MG63 (cell line): ENCODE data around the gene FMO3. TPM values are rescaled to one million over a fixed set of nuclear protein-coding genes. Genes with fewer than 3 reads are reported as not detected.

Source experiments
- DNase-seq: peaks from one replicate; pipeline ENCODE4 v3.0.0-alpha.2; 2020
- H3K27me3 ChIP-seq: fragments of 250-450 bp; sonication (Bioruptor Pico); 2 replicates; pipeline ENCODE4 v1.5.1; 2020; ENCODE audit warnings: mild to moderate bottlenecking, moderate library complexity
- H3K36me3 ChIP-seq: fragments of 250-450 bp; sonication (Bioruptor Pico); 2 replicates; pipeline ENCODE4 v1.5.1; 2020; ENCODE audit warnings: mild to moderate bottlenecking, moderate library complexity
- H3K4me3 ChIP-seq: fragments of 250-450 bp; sonication (Bioruptor Pico); 2 replicates; pipeline ENCODE4 v1.5.1; 2020; ENCODE audit warnings: mild to moderate bottlenecking, moderate library complexity
- H3K9me3 ChIP-seq: fragments of 250-450 bp; sonication (Bioruptor Pico); 2 replicates; pipeline ENCODE4 v1.5.1; 2020; ENCODE audit warnings: mild to moderate bottlenecking, moderate library complexity
- total RNA-seq: library from RNA; depleted of rRNA; stranded (reverse); fragments of >200 nt; shearing (Covaris generic); gene quantifications from 2 replicates; pipeline ENCODE4 v1.2.3, GENCODE V29; 2014; ENCODE audit warnings: low replicate concordance

FMO3 gene
- total RNA-seq, 1 experiment from 2014 or later, result not detected

- Histone ChIP-seq H3K36me3 (no peaks in the 10 kb centered on the region), H3K27me3 (no peaks in the 10 kb centered on the region), H3K4me3 (no peak overlapping the region), H3K9me3 (no peaks in the 10 kb centered on the region)
- no peak for DNase-seq
These were observed 19.3 kb downstream of the FMO3 start for GRCh38 chr1:171109966-171110365.

GRCh38 chr1:171110621-171111326 is 20.1 kb downstream of the FMO3 start:
- no peaks in the 10 kb centered on the region for H3K9me3 ChIP-seq
- H3K4me3 ChIP-seq, result no peak overlapping the region
- no peaks in the 10 kb centered on the region for H3K27me3 ChIP-seq
- no peaks in the 10 kb centered on the region for H3K36me3 ChIP-seq
- no peak for DNase-seq

DNA sequence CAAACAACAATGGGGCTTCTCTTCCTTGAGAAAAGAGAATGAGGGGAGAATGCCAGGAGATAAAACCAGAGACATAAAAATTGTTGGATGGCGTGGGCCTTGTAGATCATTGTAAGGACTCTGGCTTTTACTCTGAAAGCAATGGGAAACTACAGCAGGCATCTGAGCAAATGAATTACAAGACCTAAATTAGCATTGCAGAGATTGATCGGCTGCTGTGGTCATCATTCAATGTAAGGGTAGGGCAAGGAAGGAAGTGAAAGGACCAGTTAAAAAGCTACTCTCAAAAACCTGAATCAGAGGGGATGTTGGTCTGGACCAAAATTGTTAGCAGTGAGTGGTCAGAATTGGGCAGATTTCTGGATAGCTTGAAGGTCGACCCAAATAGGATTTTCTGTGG is 21.4 kb downstream of the FMO3 start:
- H3K36me3 ChIP-seq, result no peaks in the 10 kb centered on the region
- H3K4me3 ChIP-seq, result no peak overlapping the region
- H3K27me3 ChIP-seq, result no peaks in the 10 kb centered on the region
- no peak for DNase-seq
- no peaks in the 10 kb centered on the region for H3K9me3 ChIP-seq

- Histone ChIP-seq H3K4me3 (no peak overlapping the region), H3K9me3 (no peaks in the 10 kb centered on the region), H3K27me3 (no peaks in the 10 kb centered on the region), H3K36me3 (no peaks in the 10 kb centered on the region)
- no peak for DNase-seq
These were observed 22.7 kb downstream of the FMO3 start for GRCh38 chr1:171113382-171113781.

DNA sequence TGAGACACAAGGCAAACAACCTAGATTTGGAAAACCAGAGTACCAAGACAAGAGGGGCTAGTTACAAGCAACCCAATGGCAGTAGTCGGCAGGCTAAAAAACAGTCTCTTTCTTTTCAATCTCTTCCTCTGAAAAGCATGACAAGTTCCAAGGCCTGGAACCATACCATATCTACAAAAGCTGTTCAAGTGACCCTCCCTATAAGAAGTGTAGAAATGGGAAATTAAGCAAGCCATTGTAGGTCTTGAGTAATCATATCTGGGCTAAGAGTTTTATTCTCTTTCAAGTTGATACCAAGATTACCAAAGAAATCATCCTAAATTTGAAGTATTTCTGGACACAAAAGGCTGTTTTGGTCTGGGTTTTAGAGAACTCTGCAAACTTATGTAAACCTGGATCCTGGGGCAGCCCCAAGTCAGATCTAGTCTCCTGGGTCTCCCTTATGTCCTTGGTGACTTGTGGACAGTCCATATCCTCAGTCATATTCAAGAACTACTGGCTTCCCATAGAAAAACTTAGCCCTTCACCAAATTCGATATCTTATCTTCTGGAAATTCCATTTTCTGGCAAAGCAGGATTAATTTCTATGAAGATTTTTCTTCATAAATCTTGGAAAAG is 24.7 kb downstream of the FMO3 start:
- DNase-seq, result no peak
- Histone ChIP-seq H3K36me3 (no peaks in the 10 kb centered on the region), H3K4me3 (no peak overlapping the region), H3K27me3 (no peaks in the 10 kb centered on the region), H3K9me3 (no peaks in the 10 kb centered on the region)

DNA sequence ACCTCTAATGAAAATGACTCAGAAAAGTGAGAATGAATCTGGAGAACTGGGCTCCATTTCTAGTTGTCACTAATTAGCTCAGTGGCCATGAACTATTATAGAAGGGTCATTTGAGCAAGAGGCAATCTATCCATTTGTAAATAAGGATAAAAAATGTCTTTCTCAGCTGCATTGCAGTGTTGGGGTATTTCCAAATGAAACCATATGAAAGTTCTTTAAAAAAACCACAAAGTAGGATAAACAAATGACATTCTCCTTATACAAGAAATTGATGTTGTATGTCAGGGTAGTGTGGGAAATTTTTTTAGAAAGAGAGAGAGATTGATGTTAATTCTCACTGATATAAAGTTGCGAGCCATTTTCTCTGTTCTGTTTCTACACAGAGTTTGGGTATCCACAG is 26.0 kb downstream of the FMO3 start:
- Histone ChIP-seq H3K4me3 (no peak overlapping the region), H3K27me3 (no peaks in the 10 kb centered on the region), H3K36me3 (no peaks in the 10 kb centered on the region), H3K9me3 (no peaks in the 10 kb centered on the region)
- DNase-seq, result no peak

DNA sequence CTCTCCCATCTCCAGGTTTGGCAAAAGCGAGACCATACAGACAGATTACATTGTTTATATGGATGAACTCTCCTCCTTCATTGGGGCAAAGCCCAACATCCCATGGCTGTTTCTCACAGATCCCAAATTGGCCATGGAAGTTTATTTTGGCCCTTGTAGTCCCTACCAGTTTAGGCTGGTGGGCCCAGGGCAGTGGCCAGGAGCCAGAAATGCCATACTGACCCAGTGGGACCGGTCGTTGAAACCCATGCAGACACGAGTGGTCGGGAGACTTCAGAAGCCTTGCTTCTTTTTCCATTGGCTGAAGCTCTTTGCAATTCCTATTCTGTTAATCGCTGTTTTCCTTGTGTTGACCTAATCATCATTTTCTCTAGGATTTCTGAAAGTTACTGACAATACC is 26.4 kb downstream of the FMO3 start:
- DNase-seq, result no peak
- no peaks in the 10 kb centered on the region for H3K36me3 ChIP-seq
- no peaks in the 10 kb centered on the region for H3K9me3 ChIP-seq

GRCh38 chr1:171119648-171120047 is 28.9 kb downstream of the FMO3 start:
- H3K36me3 ChIP-seq, result no peaks in the 10 kb centered on the region
- no peak overlapping the region for H3K4me3 ChIP-seq

More for the DNA sequence above, 26.4 kb downstream of the FMO3 start:
- Histone ChIP-seq H3K27me3 (no peaks in the 10 kb centered on the region), H3K4me3 (no peak overlapping the region)

GRCh38 chr1:171122299-171122698 is 31.6 kb downstream of the FMO3 start:
- H3K9me3 ChIP-seq, result no peaks in the 10 kb centered on the region; the same call in 1 of the 2 replicates
- no peak overlapping the region for H3K4me3 ChIP-seq
- no peak for DNase-seq
- H3K27me3 ChIP-seq, result no peaks in the 10 kb centered on the region
- no peaks in the 10 kb centered on the region for H3K36me3 ChIP-seq

More at GRCh38 chr1:171119648-171120047, 28.9 kb downstream of the FMO3 start:
- DNase-seq, result no peak
- Histone ChIP-seq H3K9me3 (no peaks in the 10 kb centered on the region), H3K27me3 (no peaks in the 10 kb centered on the region)

- no peaks in the 10 kb centered on the region for H3K27me3 ChIP-seq
- no peak for DNase-seq
- no peak overlapping the region for H3K4me3 ChIP-seq
- H3K9me3 ChIP-seq, result no peaks in the 10 kb centered on the region; the same call in 1 of the 2 replicates
- no peaks in the 10 kb centered on the region for H3K36me3 ChIP-seq
These were observed 32.2 kb downstream of the FMO3 start for GRCh38 chr1:171122893-171123292.

- Histone ChIP-seq H3K4me3 (no peak overlapping the region), H3K27me3 (no peaks in the 10 kb centered on the region), H3K9me3 (peaks cover 13% of the 10 kb centered on the region; the same call in 1 of the 2 replicates), H3K36me3 (no peaks in the 10 kb centered on the region)
- DNase-seq, result peak; percentile 5
These were observed 35.8 kb downstream of the FMO3 start for GRCh38 chr1:171126504-171126903.

DNA sequence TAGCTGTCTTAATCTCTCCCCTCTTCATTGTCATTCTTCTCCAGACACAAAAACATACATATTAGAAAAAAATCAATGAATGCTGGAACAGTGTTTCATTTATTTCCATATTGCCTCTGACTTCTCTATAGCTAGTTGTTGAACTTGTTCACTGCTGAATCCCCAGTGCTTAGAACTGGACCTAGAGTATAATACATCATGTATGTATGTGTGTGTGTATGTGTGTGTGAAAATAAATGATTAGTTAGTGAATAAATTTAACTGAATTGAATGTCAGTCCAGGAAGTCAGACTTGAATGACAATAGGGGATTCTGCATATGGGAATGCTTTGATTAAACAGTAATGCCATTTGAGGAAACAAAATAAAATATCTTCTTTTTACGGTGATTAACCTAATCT is 36.4 kb downstream of the FMO3 start:
- no peak overlapping the region for H3K4me3 ChIP-seq
- peaks cover 17% of the 10 kb centered on the region; the same call in 1 of the 2 replicates for H3K9me3 ChIP-seq
- DNase-seq, result no peak
- no peaks in the 10 kb centered on the region for H3K36me3 ChIP-seq
- H3K27me3 ChIP-seq, result no peaks in the 10 kb centered on the region

- Histone ChIP-seq H3K4me3 (no peak overlapping the region), H3K27me3 (no peaks in the 10 kb centered on the region), H3K36me3 (no peaks in the 10 kb centered on the region), H3K9me3 (peaks cover 17% of the 10 kb centered on the region; the same call in 1 of the 2 replicates)
- no peak for DNase-seq
These were observed 36.8 kb downstream of the FMO3 start for GRCh38 chr1:171127501-171127900.

DNA sequence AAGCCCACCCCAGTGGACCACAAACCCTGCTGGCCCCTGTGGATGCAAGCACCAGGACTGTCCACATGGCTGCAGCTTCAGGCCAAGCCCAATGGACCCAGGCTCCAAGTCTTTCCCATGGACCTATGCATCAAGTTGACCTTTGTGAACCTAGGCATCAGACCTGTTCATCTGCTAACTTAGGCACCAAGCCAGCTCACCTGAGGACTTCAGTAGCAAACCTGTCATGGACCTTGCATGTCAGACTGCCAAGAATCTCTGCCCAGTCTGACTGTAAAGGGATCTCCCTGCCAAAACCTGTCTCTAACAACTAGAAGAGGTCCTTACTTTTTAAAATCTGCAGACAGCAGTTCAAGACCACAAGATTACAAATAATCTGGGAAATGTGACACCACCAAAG is 37.8 kb downstream of the FMO3 start:
- DNase-seq, result no peak
- no peaks in the 10 kb centered on the region for H3K27me3 ChIP-seq

GRCh38 chr1:171134204-171134923 is 43.7 kb downstream of the FMO3 start:
- no peak overlapping the region for H3K4me3 ChIP-seq
- DNase-seq, result no peak
- H3K27me3 ChIP-seq, result no peaks in the 10 kb centered on the region
- H3K36me3 ChIP-seq, result no peaks in the 10 kb centered on the region
- H3K9me3 ChIP-seq, result peaks cover 7% of the 10 kb centered on the region; the same call in 1 of the 2 replicates

More for the DNA sequence above, 37.8 kb downstream of the FMO3 start:
- Histone ChIP-seq H3K36me3 (no peaks in the 10 kb centered on the region), H3K9me3 (peaks cover 17% of the 10 kb centered on the region; the same call in 1 of the 2 replicates), H3K4me3 (no peak overlapping the region)

DNA sequence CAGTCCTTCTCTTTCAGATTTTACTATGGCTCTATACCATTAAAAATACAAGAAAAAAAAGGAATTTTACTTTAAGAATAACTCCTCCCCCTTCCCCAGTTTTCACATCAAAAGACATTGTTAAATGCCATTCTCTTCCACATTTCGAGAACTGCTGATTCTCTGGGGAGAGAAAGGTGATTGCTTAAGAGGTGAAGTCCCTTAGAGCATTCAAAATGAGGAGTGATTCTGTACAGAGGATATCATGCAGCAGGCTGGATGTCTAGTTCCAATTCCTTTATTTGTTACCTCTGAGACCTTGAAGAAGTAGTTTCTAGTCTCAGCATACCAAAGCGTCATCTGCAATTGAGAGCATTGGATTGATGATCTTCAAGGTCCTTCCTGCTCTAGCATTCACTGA is 46.9 kb downstream of the FMO3 start:
- Histone ChIP-seq H3K27me3 (no peaks in the 10 kb centered on the region), H3K4me3 (no peak overlapping the region), H3K9me3 (no peaks in the 10 kb centered on the region), H3K36me3 (no peaks in the 10 kb centered on the region)
- DNase-seq, result no peak

DNA sequence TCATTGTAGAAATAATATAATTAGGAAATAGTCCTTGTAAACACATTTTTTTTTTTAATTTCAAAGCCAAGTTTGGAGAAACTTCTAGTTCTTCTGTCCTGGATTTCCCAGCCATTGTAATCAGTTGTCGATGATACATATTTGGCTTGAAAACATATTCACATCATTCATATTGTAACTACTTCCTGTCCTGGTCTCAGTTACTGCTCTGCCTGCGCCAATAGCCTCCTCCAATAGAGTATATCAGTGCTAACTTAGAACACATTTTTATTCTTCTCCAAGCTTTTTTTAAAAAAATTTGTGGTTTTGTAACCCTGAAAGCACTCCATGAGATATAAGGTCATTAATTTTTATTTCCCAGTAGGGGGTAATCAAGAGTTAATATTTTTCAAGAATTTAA is 48.3 kb downstream of the FMO3 start:
- Histone ChIP-seq H3K36me3 (no peaks in the 10 kb centered on the region), H3K27me3 (no peaks in the 10 kb centered on the region), H3K4me3 (no peak overlapping the region), H3K9me3 (no peaks in the 10 kb centered on the region)
- no peak for DNase-seq
